ENCODE results near the gene FTSJ1.

Gene FTSJ1

GRCh38 chrX:48473704-48473990 lies 2.4 kb upstream of the FTSJ1 start:
- TF ChIP-seq EZH2 (IDR thresholded peaks at IDR 0.05) (no peak), POLR2AphosphoS5 (IDR thresholded peaks at IDR 0.05; ENCODE audit: borderline replicate concordance, low read depth, low read length) (no peak), FOXP2 (optimal IDR thresholded peaks at IDR 0.05; ENCODE audit: control extremely low read depth, extremely low read length, insufficient read depth) (no peak)
- Histone ChIP-seq H3K9ac (ENCODE audit: insufficient read length) (no peak overlapping the region), H3K36me3 (ENCODE audit: insufficient read depth, low read length) (no peaks in the 10 kb centered on the region), H3K4me3 (peak overlapping the region; percentile 24; the same call in 1 of the 2 replicates), H3K9me3 (ENCODE audit: low read depth, low read length) (no peaks in the 10 kb centered on the region), H3K27ac (peak overlapping the region; percentile 92)
- DNase-seq (ENCODE audit: low read depth, low spot score): no peak

DNA sequence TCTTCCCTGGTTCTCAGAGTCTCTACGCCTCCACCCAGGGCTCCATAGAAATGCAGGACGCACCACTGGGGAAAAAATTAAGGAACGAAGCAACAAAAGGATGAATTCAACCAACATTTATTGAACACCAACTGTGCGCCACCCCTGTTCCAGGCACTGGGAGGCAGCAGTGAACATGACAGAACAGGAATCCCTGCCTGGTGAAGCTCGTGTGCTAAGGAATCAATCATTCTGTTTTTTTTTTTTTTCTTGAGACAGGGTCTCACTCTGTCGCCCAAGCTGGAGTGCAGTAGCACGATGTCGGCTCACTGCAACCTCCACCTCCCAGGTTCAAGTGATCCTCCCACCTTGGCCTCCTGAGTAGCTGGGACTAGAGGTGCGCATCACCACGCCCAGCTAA lies 1.9 kb upstream of the FTSJ1 start:
- no peak overlapping the region for H3K9ac ChIP-seq (ENCODE audit: insufficient read length)
- H3K27ac ChIP-seq: peak overlapping the region; percentile 92
- no peak for DNase-seq (ENCODE audit: low read depth, low spot score)
- peak overlapping the region; percentile 24 for H3K4me3 ChIP-seq
- TF ChIP-seq POLR2AphosphoS5 (IDR thresholded peaks at IDR 0.05; ENCODE audit: borderline replicate concordance, low read depth, low read length) (no peak), EZH2 (IDR thresholded peaks at IDR 0.05) (no peak), FOXP2 (optimal IDR thresholded peaks at IDR 0.05; ENCODE audit: control extremely low read depth, extremely low read length, insufficient read depth) (no peak)
- no peaks in the 10 kb centered on the region for H3K36me3 ChIP-seq (ENCODE audit: insufficient read depth, low read length)
- H3K9me3 ChIP-seq (ENCODE audit: low read depth, low read length): no peaks in the 10 kb centered on the region

DNA sequence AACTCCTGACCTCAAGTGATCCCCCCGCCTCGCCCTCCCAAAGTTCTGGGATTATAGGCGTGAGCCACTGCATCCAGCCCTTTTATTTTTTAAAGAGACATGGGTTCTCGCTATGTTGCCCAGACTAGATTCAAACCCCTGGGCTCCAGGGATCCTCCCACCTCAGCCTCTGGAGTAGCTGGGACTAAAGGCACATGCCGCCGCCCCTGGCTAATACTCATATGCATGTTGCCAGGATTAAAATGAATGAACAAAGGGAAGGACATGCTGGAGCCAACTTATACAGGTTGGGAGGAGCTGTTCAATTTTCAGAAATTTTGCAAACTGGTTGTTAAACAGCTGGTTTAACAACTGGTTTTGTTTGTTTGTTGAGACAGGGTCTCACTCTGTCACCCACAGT lies 1.4 kb upstream of the FTSJ1 start:
- Histone ChIP-seq H3K4me3 (peak overlapping the region; percentile 89), H3K27ac (peak overlapping the region; percentile 92; the same call in 1 of the 2 replicates), H3K9ac (ENCODE audit: insufficient read length) (no peak overlapping the region), H3K9me3 (ENCODE audit: low read depth, low read length) (no peaks in the 10 kb centered on the region), H3K36me3 (ENCODE audit: insufficient read depth, low read length) (no peaks in the 10 kb centered on the region)
- DNase-seq (ENCODE audit: low read depth, low spot score): no peak
- no peak for TF ChIP-seq EZH2 (IDR thresholded peaks at IDR 0.05)
- no peak for TF ChIP-seq FOXP2 (optimal IDR thresholded peaks at IDR 0.05; ENCODE audit: control extremely low read depth, extremely low read length, insufficient read depth)
- TF ChIP-seq POLR2AphosphoS5 (IDR thresholded peaks at IDR 0.05; ENCODE audit: borderline replicate concordance, low read depth, low read length): no peak

DNA sequence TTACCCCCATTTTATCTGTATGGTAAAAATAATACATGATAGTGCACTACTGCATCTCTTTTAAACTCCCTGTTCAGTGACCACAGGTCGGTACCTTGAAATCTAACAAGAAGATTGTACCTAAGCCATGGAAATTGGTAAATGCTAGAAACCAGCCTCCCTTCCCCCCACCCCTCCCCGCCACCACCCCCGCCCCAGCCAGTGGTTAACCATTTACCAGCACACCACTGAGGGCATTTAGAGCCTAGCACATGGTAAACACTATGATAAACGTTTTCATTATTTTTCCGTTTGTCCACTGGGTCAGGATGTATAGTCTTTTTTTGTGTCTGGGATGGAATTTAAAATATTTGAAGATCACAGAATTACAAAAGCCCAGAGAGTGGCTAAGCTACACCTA lies 703 bp upstream of the FTSJ1 start:
- Histone ChIP-seq H3K4me3 (peak overlapping the region; percentile 89), H3K9me3 (ENCODE audit: low read depth, low read length) (no peaks in the 10 kb centered on the region), H3K9ac (ENCODE audit: insufficient read length) (peak overlapping the region; percentile 91), H3K27ac (peak overlapping the region; percentile 92; the same call in 1 of the 2 replicates), H3K36me3 (ENCODE audit: insufficient read depth, low read length) (no peaks in the 10 kb centered on the region; the same call in 1 of the 2 replicates)
- no peak for DNase-seq (ENCODE audit: low read depth, low spot score)
- no peak for TF ChIP-seq FOXP2 (optimal IDR thresholded peaks at IDR 0.05; ENCODE audit: control extremely low read depth, extremely low read length, insufficient read depth)

DNA sequence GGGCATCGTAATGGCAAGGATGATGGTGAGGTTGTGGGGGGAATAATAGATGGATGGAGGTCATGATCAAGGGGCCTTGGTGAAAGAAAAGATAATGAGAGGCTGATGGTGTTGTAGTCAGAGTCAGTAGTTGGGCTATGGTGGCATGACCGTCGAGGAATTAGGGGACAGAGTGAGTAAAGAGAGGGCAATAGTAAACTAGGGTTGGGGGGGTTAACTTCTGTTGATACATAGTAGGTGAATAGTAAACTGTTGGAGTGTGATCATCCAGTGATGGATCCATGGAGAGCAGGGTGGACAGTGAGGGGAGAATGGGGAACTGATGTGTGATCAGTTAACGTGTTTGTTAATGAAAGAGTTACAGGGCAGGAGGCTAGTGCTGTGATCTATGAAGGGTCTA lies 920 bp downstream of the FTSJ1 start:
- DNase-seq (ENCODE audit: low read depth, low spot score): no peak
- Histone ChIP-seq H3K4me3 (peak overlapping the region; percentile 89), H3K36me3 (ENCODE audit: insufficient read depth, low read length) (peaks cover 10% of the 10 kb centered on the region; the same call in 1 of the 2 replicates), H3K27ac (no peak overlapping the region), H3K9me3 (ENCODE audit: low read depth, low read length) (no peaks in the 10 kb centered on the region), H3K9ac (ENCODE audit: insufficient read length) (peak overlapping the region; percentile 91)
- no peak for TF ChIP-seq POLR2AphosphoS5 (IDR thresholded peaks at IDR 0.05; ENCODE audit: borderline replicate concordance, low read depth, low read length)

DNA sequence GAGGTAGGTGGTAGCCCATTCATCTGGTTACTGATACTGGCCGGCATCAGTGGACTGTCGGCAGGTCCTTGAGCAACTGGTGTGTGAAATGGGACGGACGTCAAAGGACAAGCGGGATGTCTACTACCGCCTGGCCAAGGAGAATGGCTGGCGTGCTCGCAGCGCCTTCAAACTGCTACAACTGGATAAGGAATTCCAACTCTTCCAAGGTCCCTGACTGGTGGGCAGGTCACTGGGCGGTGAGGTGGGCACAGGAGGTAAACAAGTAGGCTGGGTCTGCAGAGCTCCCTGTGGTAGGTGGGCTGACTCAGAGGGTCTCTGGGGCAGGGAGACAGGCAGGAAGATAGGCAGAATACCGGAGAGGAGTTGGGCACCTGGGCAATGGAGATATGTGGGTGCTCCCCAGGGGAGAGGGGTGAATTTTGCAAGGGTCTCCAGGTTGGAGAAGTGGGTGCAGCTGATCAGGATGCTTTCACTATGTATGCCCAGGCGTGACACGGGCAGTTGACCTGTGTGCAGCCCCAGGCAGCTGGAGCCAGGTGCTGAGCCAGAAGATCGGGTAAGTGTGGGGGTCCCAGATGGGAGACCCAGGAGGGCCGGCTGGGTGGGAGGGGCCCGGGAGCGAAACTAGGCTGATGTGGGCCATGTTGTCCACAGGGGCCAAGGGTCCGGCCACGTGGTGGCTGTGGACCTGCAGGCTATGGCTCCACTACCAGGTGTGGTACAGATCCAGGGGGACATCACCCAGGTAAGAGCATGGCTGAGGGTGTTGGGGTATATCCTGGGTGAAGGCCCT lies 2.2 kb downstream of the FTSJ1 start:
- H3K4me3 ChIP-seq: no peak overlapping the region
- DNase-seq (ENCODE audit: low read depth, low spot score): no peak
- no peak overlapping the region for H3K27ac ChIP-seq
- H3K9me3 ChIP-seq (ENCODE audit: low read depth, low read length): no peaks in the 10 kb centered on the region
- no peak overlapping the region for H3K9ac ChIP-seq (ENCODE audit: insufficient read length)
- peaks cover 18% of the 10 kb centered on the region; the same call in 1 of the 2 replicates for H3K36me3 ChIP-seq (ENCODE audit: insufficient read depth, low read length)
- TF ChIP-seq EZH2 (IDR thresholded peaks at IDR 0.05): no peak
- TF ChIP-seq POLR2AphosphoS5 (IDR thresholded peaks at IDR 0.05; ENCODE audit: borderline replicate concordance, low read depth, low read length): no peak
- no peak for TF ChIP-seq FOXP2 (optimal IDR thresholded peaks at IDR 0.05; ENCODE audit: control extremely low read depth, extremely low read length, insufficient read depth)

DNA sequence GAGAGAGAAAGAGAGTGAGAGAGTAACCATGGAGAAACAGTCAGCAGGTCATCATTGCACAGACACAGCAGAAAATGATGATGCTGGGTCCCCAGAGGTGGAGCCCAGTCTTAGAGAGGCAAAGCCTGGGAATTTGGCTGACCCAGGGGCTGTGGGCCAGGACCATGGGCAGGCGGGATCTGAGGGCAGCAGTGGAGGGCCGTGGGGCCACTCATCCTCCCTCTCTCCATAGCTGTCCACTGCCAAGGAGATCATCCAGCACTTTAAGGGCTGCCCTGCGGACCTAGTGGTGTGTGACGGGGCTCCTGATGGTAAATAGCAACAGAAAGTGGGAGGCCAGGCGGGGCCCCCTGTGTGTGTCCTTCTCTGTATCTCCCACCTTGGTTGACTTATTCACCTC lies 2.8 kb downstream of the FTSJ1 start:
- Histone ChIP-seq H3K4me3 (no peak overlapping the region), H3K9ac (ENCODE audit: insufficient read length) (no peak overlapping the region), H3K27ac (no peak overlapping the region), H3K9me3 (ENCODE audit: low read depth, low read length) (no peaks in the 10 kb centered on the region), H3K36me3 (ENCODE audit: insufficient read depth, low read length) (peaks cover 18% of the 10 kb centered on the region; the same call in 1 of the 2 replicates)
- TF ChIP-seq POLR2AphosphoS5 (IDR thresholded peaks at IDR 0.05; ENCODE audit: borderline replicate concordance, low read depth, low read length) (no peak), FOXP2 (optimal IDR thresholded peaks at IDR 0.05; ENCODE audit: control extremely low read depth, extremely low read length, insufficient read depth) (no peak), EZH2 (IDR thresholded peaks at IDR 0.05) (no peak)
- no peak for DNase-seq (ENCODE audit: low read depth, low spot score)

GRCh38 chrX:48480142-48480541 lies 4.1 kb downstream of the FTSJ1 start:
- Histone ChIP-seq H3K9ac (ENCODE audit: insufficient read length) (no peak overlapping the region), H3K4me3 (no peak overlapping the region), H3K9me3 (ENCODE audit: low read depth, low read length) (no peaks in the 10 kb centered on the region), H3K27ac (no peak overlapping the region), H3K36me3 (ENCODE audit: insufficient read depth, low read length) (peaks cover 21% of the 10 kb centered on the region; the same call in 1 of the 2 replicates)
- no peak for DNase-seq (ENCODE audit: low read depth, low spot score)
- TF ChIP-seq FOXP2 (optimal IDR thresholded peaks at IDR 0.05; ENCODE audit: control extremely low read depth, extremely low read length, insufficient read depth): no peak
- no peak for TF ChIP-seq POLR2AphosphoS5 (IDR thresholded peaks at IDR 0.05; ENCODE audit: borderline replicate concordance, low read depth, low read length)
- no peak for TF ChIP-seq EZH2 (IDR thresholded peaks at IDR 0.05)

- Histone ChIP-seq H3K36me3 (ENCODE audit: insufficient read depth, low read length) (peaks cover 21% of the 10 kb centered on the region; the same call in 1 of the 2 replicates), H3K27ac (no peak overlapping the region), H3K4me3 (no peak overlapping the region), H3K9ac (ENCODE audit: insufficient read length) (no peak overlapping the region), H3K9me3 (ENCODE audit: low read depth, low read length) (no peaks in the 10 kb centered on the region)
- DNase-seq (ENCODE audit: low read depth, low spot score): no peak
- TF ChIP-seq EZH2 (IDR thresholded peaks at IDR 0.05) (no peak), POLR2AphosphoS5 (IDR thresholded peaks at IDR 0.05; ENCODE audit: borderline replicate concordance, low read depth, low read length) (no peak), FOXP2 (optimal IDR thresholded peaks at IDR 0.05; ENCODE audit: control extremely low read depth, extremely low read length, insufficient read depth) (no peak)
These were observed 4.6 kb downstream of the FTSJ1 start for GRCh38 chrX:48480583-48480982.
